Upper lobe of right lung (tissue), 1 donor: ENCODE measurements around the gene GPC1. TPM values are rescaled to one million over a fixed set of nuclear protein-coding genes. Genes with fewer than 3 reads are reported as not detected.

Source experiments
- ATAC-seq: fragments of 200-7000 bp; cut with Tn5 transposase; one replicate; pipeline ENCODE4 v1.9.1; 2020; ENCODE audit warnings: mild to moderate bottlenecking, moderate library complexity
- DNase-seq: peaks from one replicate; pipeline ENCODE4 v3.0.0-alpha.2; 2020
- H3K27ac ChIP-seq: fragments of 200-600 bp; one replicate; pipeline ENCODE4 v1.8.0; 2022
- H3K27me3 ChIP-seq: fragments of 200-600 bp; one replicate; pipeline ENCODE4 v1.8.0; 2022; ENCODE audit warnings: mild to moderate bottlenecking
- H3K36me3 ChIP-seq: fragments of 200-600 bp; one replicate; pipeline ENCODE4 v1.8.0; 2022
- H3K4me1 ChIP-seq: fragments of 200-600 bp; one replicate; pipeline ENCODE4 v1.8.0; 2022
- H3K4me3 ChIP-seq: fragments of 200-600 bp; one replicate; pipeline ENCODE4 v1.8.0; 2022; ENCODE audit warnings: mild to moderate bottlenecking
- H3K9me3 ChIP-seq: fragments of 200-600 bp; one replicate; pipeline ENCODE4 v1.8.0; 2022
- CTCF ChIP-seq: fragments of 200-600 bp; IDR thresholded peaks from one replicate; pipeline ENCODE4 v1.8.0; 2022; ENCODE audit warnings: antibody characterized with exemption
- intact Hi-C: fragments of 100-400 bp; cut with DNase I; formaldehyde crosslinking; loops from one replicate; pipeline ENCODE4 v1.11.0; 2022
- total RNA-seq: library from RNA; stranded (reverse); fragmentation: NEBNext Ultra II Directional; extraction: Animal tissue kit (Norgen Biotek cat#: 25700); gene quantifications from one replicate; pipeline ENCODE4 v1.2.1, GENCODE V29; 2021
- donor health status: DM: no; HTN: yes; CAD: no; lungs with severe emphysema.

The GPC1 gene
- total RNA-seq, 1 donor from 2014 or later: 24.8 TPM

- intact Hi-C loops: no loop called here
- Histone ChIP-seq H3K36me3 (no peaks in the 10 kb centered on the region), H3K27me3 (peaks cover 4% of the 10 kb centered on the region), H3K4me3 (no peak overlapping the region), H3K9me3 (no peaks in the 10 kb centered on the region), H3K27ac (no peak overlapping the region), H3K4me1 (no peaks in the 10 kb centered on the region)
- no peak for ATAC-seq
- DNase-seq: peak; percentile 33
- no peak for TF ChIP-seq CTCF
Measured at GRCh38 chr2:240395896-240396622, 39.4 kb upstream of the GPC1 start.

GRCh38 chr2:240396623-240397541, 38.6 kb upstream of the GPC1 start:
- ATAC-seq (no peak), DNase-seq (peak; percentile 58)
- no peak for TF ChIP-seq CTCF
- Histone ChIP-seq H3K36me3 (no peaks in the 10 kb centered on the region), H3K4me1 (no peaks in the 10 kb centered on the region), H3K27ac (no peak overlapping the region), H3K9me3 (no peaks in the 10 kb centered on the region), H3K27me3 (peaks cover 8% of the 10 kb centered on the region), H3K4me3 (no peak overlapping the region)
- intact Hi-C loops: no loop called here

GRCh38 chr2:240397542-240397916, 37.9 kb upstream of the GPC1 start:
- no peaks in the 10 kb centered on the region for H3K36me3 ChIP-seq
- ATAC-seq: no peak
- intact Hi-C loops: no loop called here
- TF ChIP-seq CTCF: no peak
- H3K4me3 ChIP-seq: no peak overlapping the region
- DNase-seq: peak; percentile 61
- no peak overlapping the region for H3K27ac ChIP-seq
- H3K9me3 ChIP-seq: no peaks in the 10 kb centered on the region
- H3K27me3 ChIP-seq: peaks cover 8% of the 10 kb centered on the region
- no peaks in the 10 kb centered on the region for H3K4me1 ChIP-seq

- intact Hi-C loops: no loop called here
- Histone ChIP-seq H3K27ac (no peak overlapping the region), H3K4me1 (no peaks in the 10 kb centered on the region), H3K4me3 (no peak overlapping the region), H3K36me3 (no peaks in the 10 kb centered on the region), H3K27me3 (peaks cover 8% of the 10 kb centered on the region), H3K9me3 (no peaks in the 10 kb centered on the region)
- ATAC-seq (no peak), DNase-seq (no peak)
- no peak for TF ChIP-seq CTCF
Measured at GRCh38 chr2:240397924-240398645, 37.4 kb upstream of the GPC1 start.

GRCh38 chr2:240398661-240399267, 36.7 kb upstream of the GPC1 start:
- TF ChIP-seq CTCF: no peak
- no peaks in the 10 kb centered on the region for H3K4me1 ChIP-seq
- H3K27ac ChIP-seq: no peak overlapping the region
- peaks cover 8% of the 10 kb centered on the region for H3K27me3 ChIP-seq
- H3K36me3 ChIP-seq: no peaks in the 10 kb centered on the region
- intact Hi-C loops: no loop called here
- no peak for ATAC-seq
- H3K4me3 ChIP-seq: no peak overlapping the region
- H3K9me3 ChIP-seq: no peaks in the 10 kb centered on the region
- DNase-seq: peak; percentile 47
